SK-N-SH treated with all-trans-retinoic acid at 6 μM for 48 hours (cell line): Measurements from ENCODE around the gene TCF25.

ENCODE experiments used
- BACH2 ChIP-seq: fragments of 250-450 bp; sonication (Bioruptor Pico); IDR thresholded peaks from 2 replicates; pipeline ENCODE4 v1.9.0; 2021; ENCODE audit warnings: mild to moderate bottlenecking, borderline replicate concordance
- CSDC2 ChIP-seq: fragments of 250-450 bp; sonication (Bioruptor Pico); IDR thresholded peaks from 2 replicates; pipeline ENCODE4 v1.5.0; 2020; ENCODE audit warnings: mild to moderate bottlenecking, moderate library complexity
- GLIS3 ChIP-seq: fragments of 250-450 bp; sonication (Bioruptor Pico); IDR thresholded peaks from 2 replicates; pipeline ENCODE4 v1.5.0; 2020; ENCODE audit warnings: mild to moderate bottlenecking, moderate library complexity
- ZC3H10 ChIP-seq: fragments of 250-450 bp; sonication (Bioruptor Pico); IDR thresholded peaks from 2 replicates; pipeline ENCODE4 v1.5.1; 2021; ENCODE audit warnings: mild to moderate bottlenecking, moderate library complexity
- ZFP3 ChIP-seq: fragments of 250-450 bp; sonication (Bioruptor Pico); IDR thresholded peaks from 2 replicates; pipeline ENCODE4 v1.5.0; 2020; ENCODE audit warnings: mild to moderate bottlenecking, moderate library complexity
- ZFP30 ChIP-seq: fragments of 450-650 bp; formaldehyde crosslinking; IDR thresholded peaks from 2 replicates; pipeline ENCODE4 v1.5.0; 2022; ENCODE audit warnings: mild to moderate bottlenecking, moderate library complexity
- ZNF70 ChIP-seq: fragments of 450-650 bp; formaldehyde crosslinking; IDR thresholded peaks from 2 replicates; pipeline ENCODE4 v1.5.0; 2020; ENCODE audit warnings: mild to moderate bottlenecking, moderate library complexity
- TF ChIP-seq, protein P1 (sequence below): fragments of 250-450 bp; sonication (Bioruptor Pico); IDR thresholded peaks from 2 replicates; pipeline ENCODE4 v1.8.0; 2020; ENCODE audit warnings: mild to moderate bottlenecking, moderate library complexity, borderline replicate concordance

DNA sequence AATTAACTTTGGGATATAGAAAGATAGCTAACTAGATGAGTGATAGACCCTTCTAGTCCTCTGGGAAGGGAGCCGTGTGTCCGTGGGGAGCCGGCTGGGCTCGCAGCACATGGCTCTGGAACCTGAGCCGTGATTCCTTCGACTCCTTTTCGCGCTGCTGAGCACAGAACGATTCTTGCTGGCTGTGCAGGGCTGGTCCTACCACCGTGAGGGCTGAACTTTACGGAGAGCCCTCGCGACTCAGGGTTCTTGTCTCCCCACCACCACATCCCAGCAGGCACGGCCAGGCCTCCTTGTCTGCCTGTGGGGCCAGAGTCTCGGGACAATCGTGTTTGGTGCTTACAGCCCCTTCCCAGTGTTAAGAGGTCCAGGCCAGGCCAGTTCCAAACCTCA lies 13.8 kb upstream of the TCF25 start:
- TF ChIP-seq, protein P1, sequence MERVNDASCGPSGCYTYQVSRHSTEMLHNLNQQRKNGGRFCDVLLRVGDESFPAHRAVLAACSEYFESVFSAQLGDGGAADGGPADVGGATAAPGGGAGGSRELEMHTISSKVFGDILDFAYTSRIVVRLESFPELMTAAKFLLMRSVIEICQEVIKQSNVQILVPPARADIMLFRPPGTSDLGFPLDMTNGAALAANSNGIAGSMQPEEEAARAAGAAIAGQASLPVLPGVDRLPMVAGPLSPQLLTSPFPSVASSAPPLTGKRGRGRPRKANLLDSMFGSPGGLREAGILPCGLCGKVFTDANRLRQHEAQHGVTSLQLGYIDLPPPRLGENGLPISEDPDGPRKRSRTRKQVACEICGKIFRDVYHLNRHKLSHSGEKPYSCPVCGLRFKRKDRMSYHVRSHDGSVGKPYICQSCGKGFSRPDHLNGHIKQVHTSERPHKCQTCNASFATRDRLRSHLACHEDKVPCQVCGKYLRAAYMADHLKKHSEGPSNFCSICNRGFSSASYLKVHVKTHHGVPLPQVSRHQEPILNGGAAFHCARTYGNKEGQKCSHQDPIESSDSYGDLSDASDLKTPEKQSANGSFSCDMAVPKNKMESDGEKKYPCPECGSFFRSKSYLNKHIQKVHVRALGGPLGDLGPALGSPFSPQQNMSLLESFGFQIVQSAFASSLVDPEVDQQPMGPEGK, result no peak
- no peak for TF ChIP-seq CSDC2
- no peak for TF ChIP-seq ZNF70 (CRISPR knock-in tag)
- TF ChIP-seq BACH2 (CRISPR knock-in tag), result no peak
- no peak for TF ChIP-seq ZC3H10 (CRISPR knock-in tag)
- no peak for TF ChIP-seq ZFP30 (CRISPR knock-in tag)
- no peak for TF ChIP-seq ZFP3 (CRISPR knock-in tag)
- no peak for TF ChIP-seq GLIS3 (CRISPR knock-in tag)
